ENCODE measurements around the gene AP1B1.
"Not testable (repeated sequence)": the region's sequence is repeated elsewhere in the genome, so short reads cannot be mapped to it uniquely, and the experiment has no call there.

The AP1B1 gene

DNA sequence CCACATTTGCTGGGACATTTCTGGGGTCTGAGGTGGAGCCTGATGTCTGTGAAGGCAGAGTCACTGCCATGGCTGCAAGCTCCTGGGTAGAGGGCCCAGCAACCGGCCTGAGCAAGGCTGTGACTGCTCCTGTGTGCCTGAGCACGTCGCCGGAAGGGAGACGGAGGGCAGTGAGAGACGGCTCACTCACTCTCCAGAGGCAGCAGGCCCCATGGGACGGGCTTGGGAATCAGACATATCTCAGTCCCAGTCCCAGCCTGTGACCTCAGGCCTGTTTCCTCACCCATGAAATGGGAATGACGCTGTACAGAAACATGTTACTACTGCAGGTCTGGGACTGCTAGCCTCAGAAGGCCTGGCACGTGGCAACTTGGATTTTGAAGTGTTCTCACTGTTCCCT lies 36.5 kb downstream of the AP1B1 start:
- in situ Hi-C loops (cut with MboI; ENCODE audit: low sequenced_read_pairs) = no loop called here

DNA sequence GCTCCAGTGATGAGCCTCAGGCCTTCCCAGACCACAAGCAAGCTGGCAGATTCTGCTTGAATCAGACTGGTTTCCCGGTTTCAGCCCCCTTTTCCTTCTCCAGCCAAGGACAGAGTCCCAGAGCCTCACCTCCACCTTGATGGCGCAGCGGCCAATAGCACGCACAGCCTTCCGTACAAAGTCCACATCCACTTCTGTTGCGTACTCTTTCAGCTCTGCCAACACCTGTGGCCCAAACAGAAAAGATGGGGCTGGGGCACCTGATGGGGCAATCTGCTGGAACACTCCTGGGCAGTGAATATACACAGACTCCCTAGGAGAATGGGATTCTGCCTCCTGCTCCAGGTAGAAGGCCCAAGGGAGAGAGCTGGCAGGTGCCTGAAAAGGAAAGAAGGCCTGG lies 37.3 kb downstream of the AP1B1 start:
- in situ Hi-C loops (cut with MboI; ENCODE audit: low sequenced_read_pairs) = no loop called here

DNA sequence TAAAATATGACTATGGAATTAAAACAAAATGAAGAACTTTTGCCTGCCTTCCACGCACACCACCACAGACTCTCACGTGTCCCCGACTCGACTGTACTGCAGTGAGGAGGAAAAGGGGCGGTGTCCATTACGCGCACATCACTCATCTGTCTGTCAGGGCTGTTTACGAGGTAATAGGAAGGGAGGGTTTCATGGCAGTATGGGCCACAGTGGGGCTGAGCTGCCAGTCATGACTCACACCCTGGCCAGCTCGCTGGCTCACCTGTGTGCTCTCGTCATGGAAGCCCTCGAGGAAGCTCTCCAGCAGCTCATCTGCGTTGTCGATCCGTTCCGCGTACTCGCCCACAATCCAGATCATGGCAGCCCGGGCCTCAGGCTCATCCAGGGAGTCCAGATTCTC lies 39.4 kb downstream of the AP1B1 start:
- in situ Hi-C loops (cut with MboI; ENCODE audit: low sequenced_read_pairs) = no loop called here

DNA sequence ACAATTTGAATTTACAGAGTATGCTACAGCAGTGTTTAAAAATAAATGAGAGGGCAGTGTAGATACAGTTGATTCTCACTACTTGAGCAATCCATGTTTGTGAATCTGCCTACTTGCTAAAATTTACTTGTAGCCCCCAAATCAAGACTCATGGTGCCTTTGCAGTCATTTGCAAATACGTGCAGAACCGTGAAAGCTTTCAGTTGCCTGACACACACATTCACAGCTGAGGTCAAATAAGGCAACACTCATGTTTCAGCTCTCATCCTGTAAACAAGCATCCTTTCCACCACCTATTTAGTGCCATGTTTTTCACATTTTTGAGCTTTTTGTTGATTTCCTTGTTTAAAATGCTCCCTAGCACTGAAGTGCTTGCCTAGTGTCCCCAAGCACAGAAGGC lies 40.3 kb downstream of the AP1B1 start:
- in situ Hi-C loops (cut with MboI; ENCODE audit: low sequenced_read_pairs) = no loop called here

DNA sequence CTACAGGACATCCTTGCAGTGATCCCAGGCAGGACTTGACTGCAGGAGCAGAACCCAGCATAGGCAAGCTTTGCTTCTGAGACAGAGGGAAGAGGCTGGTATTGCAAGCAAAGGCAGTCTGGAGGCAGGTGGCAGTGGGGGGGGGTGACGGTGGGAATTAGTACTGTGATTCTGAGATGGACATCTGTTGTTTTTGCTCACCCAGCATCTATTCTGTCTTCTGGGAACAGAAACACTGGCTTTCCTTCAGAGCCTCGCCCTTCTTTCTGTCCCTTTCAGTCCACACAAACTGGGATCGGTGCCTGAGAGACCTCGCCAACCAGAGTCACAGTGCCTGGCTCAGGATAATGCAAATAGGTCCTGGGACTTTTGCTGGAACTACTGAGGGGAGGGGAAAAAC lies 41.7 kb downstream of the AP1B1 start:
- in situ Hi-C loops (cut with MboI; ENCODE audit: low sequenced_read_pairs) = no loop called here

DNA sequence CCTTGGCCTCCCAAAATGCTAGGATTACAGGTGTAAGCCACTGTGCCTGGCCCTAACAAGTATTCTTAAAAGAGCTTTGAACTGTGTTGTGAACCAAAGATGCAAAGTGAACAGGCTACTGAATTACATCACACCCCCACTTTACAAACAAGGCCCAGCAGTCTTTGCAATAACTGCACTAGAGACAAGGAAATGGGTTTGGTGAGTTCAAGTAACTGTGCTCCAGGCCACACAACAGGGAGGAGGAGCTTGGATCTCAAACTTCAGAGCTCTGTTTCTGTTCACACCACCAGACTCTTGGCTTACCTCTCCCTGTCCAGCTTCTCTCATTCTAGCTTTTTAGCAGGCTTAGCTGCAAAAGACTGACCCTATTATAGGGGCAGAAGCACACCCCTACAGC lies 42.4 kb downstream of the AP1B1 start:
- in situ Hi-C loops (cut with MboI; ENCODE audit: low sequenced_read_pairs) = no loop called here

DNA sequence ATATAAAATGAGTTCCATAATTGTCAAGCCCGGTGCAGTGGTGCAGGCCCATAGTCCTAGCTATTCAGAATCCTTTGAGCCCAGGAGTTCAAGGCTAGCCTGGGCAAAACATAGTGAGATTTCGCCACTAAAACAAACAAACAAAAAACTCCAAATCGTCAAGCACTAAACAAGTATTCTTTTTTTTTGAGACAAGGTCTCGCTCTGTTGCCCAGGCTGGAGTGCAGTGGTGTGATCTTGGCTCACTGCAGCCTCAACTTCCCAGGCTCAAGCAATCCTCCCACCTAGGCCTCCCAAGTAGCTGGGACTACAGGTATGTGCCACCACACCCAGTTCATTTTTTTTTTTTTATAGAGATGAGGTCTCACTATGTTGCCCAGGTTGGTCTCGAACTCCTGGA lies 43.5 kb downstream of the AP1B1 start:
- in situ Hi-C loops (cut with MboI; ENCODE audit: low sequenced_read_pairs) = not testable (repeated sequence)

DNA sequence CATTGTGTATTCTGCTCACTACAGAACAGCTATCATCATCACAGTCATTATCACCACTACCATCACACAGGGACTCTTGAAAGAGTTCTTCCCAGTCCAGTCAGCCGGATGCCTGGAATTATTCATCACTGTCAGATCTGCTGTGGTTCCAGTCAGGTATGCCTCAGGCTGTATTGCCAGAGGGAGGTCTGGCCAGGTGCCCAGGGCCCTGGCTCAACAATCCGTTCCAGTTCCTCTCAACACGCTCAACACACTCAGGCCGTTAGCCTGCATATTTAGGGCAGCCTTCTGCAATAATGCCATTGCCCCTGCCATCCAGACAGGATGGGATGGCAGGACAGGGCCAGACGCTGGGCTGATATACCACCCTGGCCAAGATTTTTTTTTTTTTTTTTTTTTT lies 44.2 kb downstream of the AP1B1 start:
- in situ Hi-C loops (cut with MboI; ENCODE audit: low sequenced_read_pairs) = no loop called here

DNA sequence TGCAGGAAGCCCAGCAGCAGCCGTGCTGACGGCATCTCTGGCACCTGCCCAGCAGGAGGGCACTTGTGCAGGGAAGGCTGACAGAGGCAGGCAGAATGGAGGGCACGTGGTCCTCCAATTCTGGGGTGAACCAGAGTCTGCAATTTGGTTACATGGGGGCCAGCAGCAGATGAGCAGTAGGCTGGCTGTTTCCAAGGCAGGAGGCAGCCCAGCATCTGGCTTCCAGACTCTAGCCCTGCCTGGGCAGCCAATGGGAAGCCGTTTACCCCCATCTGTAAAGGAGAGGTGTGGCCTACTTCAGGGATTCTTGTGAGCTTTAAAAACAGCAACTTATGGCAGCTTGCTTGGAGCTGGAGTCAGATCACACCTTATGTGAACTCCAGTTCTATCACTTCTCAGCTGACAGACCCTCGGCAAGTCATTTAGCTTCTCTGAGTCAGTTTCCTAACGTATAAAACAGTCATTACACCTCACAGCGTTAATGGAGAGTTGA lies 45.0 kb downstream of the AP1B1 start:
- in situ Hi-C loops (cut with MboI; ENCODE audit: low sequenced_read_pairs) = no loop called here

DNA sequence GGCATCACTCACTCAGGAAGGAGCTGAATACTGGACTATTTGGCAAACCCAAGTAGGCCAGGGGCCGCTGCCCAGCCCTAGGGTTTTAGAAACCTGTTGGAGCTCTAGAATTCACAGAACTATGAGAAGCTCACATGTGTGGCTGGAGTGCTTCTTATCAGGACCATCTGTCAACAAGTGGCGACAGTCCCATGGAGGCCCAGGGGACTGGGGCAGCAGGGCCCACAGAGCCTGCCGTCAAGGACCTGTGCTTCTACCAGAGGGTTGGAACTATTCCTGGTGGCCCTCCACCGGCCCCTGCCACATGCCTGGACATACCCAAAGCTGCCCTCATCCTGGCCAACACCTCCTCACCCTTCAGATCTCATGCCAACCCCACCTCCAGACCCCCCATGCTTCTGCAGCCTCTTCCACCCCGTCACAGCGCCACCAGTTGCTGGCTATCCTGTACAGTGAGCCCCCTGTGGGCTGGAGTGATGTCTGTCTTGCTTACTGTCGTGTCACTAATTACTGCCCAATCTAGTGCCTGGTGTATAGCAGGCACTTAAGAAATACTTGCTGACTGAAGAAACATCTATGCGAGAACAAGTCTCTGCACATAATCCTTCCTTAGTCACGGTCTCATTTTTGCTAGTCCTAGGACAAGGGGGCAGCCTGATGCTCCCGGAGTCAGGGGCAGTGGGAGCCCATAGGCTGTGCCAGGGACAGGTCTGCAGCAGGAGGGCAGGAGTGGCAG lies 45.6 kb downstream of the AP1B1 start:
- in situ Hi-C loops (cut with MboI; ENCODE audit: low sequenced_read_pairs) = no loop called here

DNA sequence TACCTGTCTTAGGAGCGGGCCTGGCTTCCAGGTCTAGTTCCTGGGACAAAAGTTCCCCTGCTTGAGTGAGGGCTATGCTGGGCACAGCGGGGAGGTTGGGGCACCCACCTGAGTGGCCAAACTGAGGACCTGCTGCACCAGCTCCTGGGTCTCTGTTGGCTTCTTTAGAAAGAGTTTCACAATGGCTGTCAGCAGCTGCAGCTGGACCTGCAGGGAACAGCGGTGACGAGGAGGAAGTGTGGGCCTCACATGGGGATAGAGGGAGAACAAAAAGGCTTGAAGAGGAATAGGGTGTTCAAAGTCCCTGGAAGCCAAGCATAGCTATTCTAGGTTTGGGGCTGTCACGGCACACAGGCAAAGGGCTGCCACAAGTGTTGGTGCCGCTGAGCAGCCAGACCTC lies 46.2 kb downstream of the AP1B1 start:
- in situ Hi-C loops (cut with MboI; ENCODE audit: low sequenced_read_pairs) = no loop called here

DNA sequence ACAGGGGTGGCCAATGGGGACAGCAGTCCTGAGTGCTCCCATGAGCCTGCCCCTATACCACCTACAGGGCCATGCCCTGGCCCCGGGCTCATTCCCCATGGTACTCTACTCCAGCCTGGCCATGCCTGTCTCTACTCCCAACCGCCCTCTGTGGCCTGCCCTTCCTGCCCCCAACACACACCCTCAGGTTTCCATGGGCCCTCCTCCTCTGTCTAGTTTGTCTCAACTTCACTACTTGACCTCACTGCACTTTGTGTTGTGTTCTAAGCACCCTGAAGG lies 46.6 kb downstream of the AP1B1 start:
- in situ Hi-C loops (cut with MboI; ENCODE audit: low sequenced_read_pairs) = no loop called here

DNA sequence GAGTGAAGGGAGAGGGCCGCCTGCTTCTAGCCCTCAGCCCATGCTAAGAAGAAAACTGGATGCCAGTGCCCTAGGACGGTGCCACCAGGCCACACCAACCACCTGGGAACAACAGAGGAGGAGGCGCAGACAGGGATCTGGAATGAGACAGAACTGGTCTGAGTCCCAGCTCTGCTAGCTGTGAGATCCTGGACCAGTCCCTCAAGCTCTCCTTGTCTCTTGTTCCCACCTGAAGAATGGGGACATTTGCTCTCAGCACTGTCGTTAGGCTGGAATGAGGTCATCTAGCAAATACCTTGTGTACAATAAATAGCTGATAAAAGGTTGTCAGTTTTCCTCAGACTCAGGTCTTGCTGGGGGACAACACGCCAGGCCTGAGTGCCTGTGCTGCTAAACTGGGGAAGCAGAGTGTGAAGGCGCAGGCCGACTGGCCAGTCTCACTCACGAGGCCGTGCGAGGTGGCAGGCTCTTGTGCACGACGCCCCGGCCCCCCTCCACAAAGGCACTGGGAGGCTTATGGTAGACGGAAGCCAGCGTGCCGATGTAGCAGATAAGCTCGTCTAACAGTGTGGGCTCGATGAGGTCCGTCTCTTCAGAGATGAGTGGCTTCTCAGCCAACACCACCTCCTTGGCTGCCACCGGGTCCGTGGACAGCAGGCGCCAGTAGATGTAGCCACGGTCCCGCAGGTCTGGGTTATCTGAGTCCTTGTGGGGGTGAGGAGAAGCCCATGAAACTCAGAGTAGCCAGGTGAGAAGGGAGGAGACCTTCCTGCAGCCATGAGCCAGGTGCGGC lies 47.1 kb downstream of the AP1B1 start:
- in situ Hi-C loops (cut with MboI; ENCODE audit: low sequenced_read_pairs) = no loop called here

DNA sequence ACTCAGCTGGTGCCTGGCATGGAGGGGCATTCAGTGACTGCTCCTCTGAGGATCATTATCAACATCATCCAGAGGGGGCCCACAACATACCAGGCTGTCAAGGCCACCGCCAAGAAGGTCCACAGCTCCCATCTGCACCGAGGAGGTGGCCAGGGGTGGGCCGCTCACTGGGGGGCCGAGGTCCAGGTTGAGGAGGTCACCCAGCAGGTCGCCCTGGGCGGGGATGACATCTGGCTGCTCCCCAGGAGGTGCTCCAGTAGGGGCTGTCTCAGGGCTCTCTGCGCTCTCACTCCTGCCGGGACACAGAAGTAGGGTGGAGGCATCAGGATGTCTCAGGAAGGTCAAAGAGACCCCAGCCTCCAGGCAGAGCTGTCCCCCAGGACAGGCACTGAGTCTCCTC lies 47.8 kb downstream of the AP1B1 start:
- in situ Hi-C loops (cut with MboI; ENCODE audit: low sequenced_read_pairs) = no loop called here

DNA sequence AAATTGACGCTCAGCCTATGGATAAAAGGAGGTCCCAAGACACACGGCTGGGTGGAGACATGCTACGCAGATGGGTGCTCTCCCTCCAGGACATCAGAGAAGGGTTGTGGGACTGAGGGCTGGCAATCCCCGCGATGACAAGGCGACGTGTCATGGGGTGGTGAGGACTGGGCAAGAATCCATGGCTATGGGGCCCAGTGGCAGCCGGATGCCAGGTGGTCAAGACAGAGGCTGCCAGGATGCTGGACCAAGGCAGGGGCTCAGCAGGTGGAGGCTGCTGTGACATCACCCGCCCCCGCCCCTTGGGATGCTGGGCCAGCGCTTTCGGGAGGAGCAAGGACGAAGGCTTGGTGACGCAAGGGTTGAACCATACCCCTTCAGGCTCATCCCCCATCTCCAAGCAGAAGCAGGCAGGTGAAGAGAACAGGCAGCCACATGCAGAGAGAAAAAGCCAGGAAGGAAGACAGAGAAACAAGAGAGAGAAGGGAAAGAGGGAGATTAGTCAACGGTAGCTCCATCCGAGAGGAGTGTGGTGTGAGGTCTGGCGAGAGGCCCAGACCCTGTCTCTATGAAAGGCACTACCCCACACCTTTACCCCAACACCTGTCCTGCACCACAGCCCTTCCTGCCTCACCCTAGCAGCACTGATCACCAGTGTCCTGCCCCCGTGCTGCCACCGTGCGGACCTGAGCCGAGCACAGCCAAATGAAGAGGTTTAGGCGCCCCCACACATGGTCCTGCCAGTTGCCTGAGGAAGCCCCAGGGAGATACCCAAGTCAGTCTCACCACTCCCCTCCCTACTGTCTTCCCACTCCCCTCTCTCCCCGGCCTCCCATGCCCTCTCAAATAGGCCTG lies 48.8 kb downstream of the AP1B1 start:
- in situ Hi-C loops (cut with MboI; ENCODE audit: low sequenced_read_pairs) = no loop called here

DNA sequence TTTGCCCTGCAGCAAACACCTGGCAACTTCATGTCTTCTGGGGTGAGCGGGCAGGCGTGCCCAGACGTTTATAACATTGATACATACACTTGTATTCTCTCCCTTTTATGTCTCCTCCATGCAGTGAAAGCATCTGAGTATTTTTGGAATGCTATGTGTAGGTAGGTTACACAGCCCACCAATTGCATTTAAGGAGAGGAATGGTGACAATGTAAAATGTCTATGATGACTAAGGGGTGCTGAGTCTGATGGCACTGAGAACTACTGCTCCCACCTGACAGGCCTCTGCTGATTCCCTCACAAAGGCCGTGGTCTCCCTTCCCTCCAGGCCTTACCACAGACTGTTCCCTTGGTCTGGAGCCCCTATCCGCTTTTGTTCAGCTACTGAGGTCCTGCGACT lies 50.0 kb downstream of the AP1B1 start:
- in situ Hi-C loops (cut with MboI; ENCODE audit: low sequenced_read_pairs) = no loop called here

DNA sequence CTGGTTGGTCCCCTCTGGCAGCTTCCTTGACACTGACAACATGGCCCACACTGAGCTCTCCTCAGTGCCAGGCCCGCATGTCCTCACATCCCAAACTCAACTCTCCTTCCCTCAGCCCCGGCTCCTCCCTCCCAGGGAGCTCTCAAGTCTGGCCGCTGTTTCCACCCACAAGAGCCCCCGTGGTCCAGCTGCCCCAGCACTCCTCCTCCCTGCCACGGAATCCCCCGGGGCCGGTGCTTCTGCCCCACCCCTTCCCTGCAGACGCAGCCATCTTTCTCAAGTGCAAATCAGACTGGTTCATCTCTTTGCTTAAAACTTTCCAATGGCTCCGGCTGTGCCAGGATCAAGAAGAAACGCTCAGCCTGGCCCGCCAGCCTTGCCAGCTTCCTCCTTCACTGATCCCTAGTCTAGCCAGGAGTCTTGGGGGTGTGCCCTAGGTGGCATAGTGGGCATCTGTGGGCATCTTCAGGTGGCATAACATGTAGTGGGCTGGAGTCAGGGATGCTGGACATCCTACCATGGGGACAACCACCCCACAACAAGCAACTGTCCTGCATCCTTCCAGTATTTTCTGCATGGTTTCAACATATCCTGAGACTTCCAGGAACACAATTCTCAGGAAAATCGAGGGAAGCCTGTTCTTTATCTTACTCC lies 50.6 kb downstream of the AP1B1 start:
- in situ Hi-C loops (cut with MboI; ENCODE audit: low sequenced_read_pairs) = no loop called here

DNA sequence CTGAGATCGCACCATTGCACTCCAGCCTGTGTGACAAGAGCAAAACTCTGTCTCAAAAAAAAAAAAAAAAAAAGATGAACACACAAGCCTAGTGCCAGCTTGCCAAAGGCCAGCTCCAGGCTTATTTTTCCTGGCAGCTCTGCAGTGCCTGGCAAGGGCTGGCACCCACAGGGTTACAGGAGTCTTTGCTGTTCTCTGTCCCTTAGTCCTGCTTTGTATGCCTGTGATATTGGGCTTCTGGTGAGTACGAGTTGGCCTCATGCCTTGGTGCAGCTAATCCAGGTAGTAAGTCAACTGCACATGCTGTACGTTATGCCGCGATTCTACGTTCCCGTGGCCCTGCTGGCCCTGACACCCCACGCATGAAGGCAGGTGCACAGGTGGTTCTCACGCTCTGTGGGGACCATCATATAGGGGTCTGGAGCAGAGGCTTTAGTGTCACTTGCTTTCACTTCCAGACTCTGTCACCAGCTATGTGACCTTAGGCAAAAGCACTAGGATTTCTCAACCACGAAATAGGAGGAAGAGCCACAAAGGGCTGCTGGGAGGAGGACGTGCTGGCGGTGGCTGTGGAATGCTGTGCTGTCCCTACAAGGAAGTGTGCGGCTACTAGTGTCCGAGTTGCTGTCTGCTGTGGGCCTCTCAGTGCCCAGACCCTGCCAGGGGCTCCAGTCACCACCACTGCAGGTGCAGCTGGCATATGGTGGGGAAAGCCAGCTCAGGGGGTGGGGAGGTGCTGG lies 51.4 kb downstream of the AP1B1 start:
- in situ Hi-C loops (cut with MboI; ENCODE audit: low sequenced_read_pairs) = no loop called here

DNA sequence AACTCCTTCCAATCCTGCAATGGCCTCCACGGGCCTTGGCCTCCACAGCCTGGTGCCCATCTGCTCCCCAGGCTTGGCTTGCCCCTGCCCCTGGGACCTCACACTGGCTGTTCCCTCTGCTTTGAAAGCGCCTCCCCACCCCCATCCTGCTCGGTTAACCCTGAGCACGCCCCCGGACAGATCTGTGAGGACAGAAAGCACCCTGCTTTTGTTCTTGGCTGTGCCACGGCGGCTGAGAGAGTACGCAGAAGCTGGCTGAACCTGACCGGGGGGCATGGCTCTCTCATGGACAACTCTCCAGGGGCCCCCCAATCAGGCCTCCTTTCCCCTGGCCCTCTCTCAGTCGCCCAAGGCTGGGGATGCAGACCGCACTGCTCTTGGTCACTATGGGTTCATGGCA lies 52.7 kb downstream of the AP1B1 start:
- in situ Hi-C loops (cut with MboI; ENCODE audit: low sequenced_read_pairs) = no loop called here

DNA sequence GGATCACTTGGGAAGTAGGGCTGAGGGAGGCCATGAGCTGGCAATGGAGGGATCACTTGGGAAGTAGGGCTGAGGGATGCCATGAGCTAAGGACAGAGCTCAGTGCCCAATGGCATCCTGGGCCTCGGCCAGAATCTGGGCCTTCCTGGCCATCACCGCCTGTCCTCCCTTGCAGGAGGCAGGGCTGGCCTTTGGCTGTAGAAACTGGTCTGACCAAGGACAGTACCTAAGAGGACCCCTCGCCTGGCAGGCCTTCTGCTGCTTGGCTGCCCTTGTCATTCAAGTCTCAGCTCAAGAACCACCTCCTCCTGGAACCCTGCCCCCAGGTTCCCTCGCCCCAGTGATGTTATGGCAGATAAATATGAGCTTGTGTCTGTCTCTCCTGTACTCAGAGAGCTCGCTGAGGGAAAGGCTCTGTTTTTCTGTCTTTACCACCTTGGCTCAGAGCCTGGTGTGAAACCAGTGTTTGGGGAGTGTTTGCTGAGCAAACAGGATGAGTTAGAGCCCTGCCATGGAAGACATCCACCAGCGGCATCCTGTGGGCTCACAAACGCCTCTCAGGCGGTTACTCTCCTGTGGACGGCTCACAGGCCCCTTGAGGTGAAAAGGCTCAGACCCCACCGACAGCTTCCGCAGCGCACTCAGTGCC lies 53.5 kb downstream of the AP1B1 start:
- in situ Hi-C loops (cut with MboI; ENCODE audit: low sequenced_read_pairs) = no loop called here

Data from hTERT RPE-1 (cell line).